Mesendoderm (in vitro differentiated cells): ENCODE data around the gene INVS.

Experiments used
- DNase-seq: peaks from one replicate; pipeline ENCODE4 v3.0.0; 2013
- H2AK5ac ChIP-seq: 2 replicates; pipeline ENCODE4 v1.6.1; 2013; ENCODE audit warnings: low read length, inconsistent platforms
- H2BK120ac ChIP-seq: 2 replicates; pipeline ENCODE4 v1.6.1; 2013; ENCODE audit warnings: low read depth, mild to moderate bottlenecking, low read length, moderate library complexity, mixed read lengths
- H2BK15ac ChIP-seq: replicated peaks from 2 replicates; pipeline ENCODE4 v1.6.1; 2013; ENCODE audit warnings: low read depth, mild to moderate bottlenecking, moderate library complexity
- H2BK5ac ChIP-seq: 2 replicates; pipeline ENCODE4 v1.6.1; 2013; ENCODE audit warnings: low read length, inconsistent platforms
- H3K18ac ChIP-seq: 2 replicates; pipeline ENCODE4 v1.6.1; 2013; ENCODE audit warnings: mild to moderate bottlenecking, low read length, mixed read lengths
- H3K23ac ChIP-seq: one replicate; pipeline ENCODE4 v1.6.1; 2013; ENCODE audit warnings: low read length
- H3K27ac ChIP-seq: 2 replicates; pipeline ENCODE4 v1.5.1; 2013; ENCODE audit warnings: low read depth, mild to moderate bottlenecking, inconsistent platforms, low read length, moderate library complexity
- H3K27me3 ChIP-seq: 2 replicates; pipeline ENCODE4 v1.6.1; 2013; ENCODE audit warnings: low read length, control low read depth, mild to moderate bottlenecking, inconsistent platforms; ENCODE audit not compliant: insufficient read depth, poor library complexity
- H3K36me3 ChIP-seq: 2 replicates; pipeline ENCODE4 v1.6.1; 2013; ENCODE audit warnings: low read length, inconsistent platforms; ENCODE audit not compliant: control insufficient read depth, insufficient read depth
- H3K4ac ChIP-seq: one replicate; pipeline ENCODE4 v1.6.1; 2013; ENCODE audit warnings: low read depth, mild to moderate bottlenecking, low read length, moderate library complexity
- H3K4me1 ChIP-seq: 2 replicates; pipeline ENCODE4 v1.6.1; 2013; ENCODE audit warnings: low read depth, low read length, inconsistent platforms; ENCODE audit not compliant: control insufficient read depth
- H3K4me2 ChIP-seq: 2 replicates; pipeline ENCODE4 v1.6.1; 2013; ENCODE audit warnings: low read length
- H3K4me3 ChIP-seq: 2 replicates; pipeline ENCODE4 v1.5.1; 2013; ENCODE audit warnings: mild to moderate bottlenecking, low read length
- H3K56ac ChIP-seq: one replicate; pipeline ENCODE4 v1.6.1; 2013; ENCODE audit warnings: low read length
- H3K79me1 ChIP-seq: 2 replicates; pipeline ENCODE4 v1.6.1; 2013; ENCODE audit warnings: low read length, inconsistent platforms
- H3K79me2 ChIP-seq: 2 replicates; pipeline ENCODE4 v1.6.1; 2013; ENCODE audit warnings: mild to moderate bottlenecking, low read length; ENCODE audit not compliant: control insufficient read depth, insufficient read depth
- H3K9ac ChIP-seq: 2 replicates; pipeline ENCODE4 v1.6.1; 2013; ENCODE audit warnings: low read length, inconsistent platforms
- H4K5ac ChIP-seq: one replicate; pipeline ENCODE4 v1.6.1; 2013; ENCODE audit warnings: low read length
- H4K8ac ChIP-seq: one replicate; pipeline ENCODE4 v1.6.1; 2013; ENCODE audit warnings: low read depth, mild to moderate bottlenecking, control low read depth, low read length, moderate library complexity
- WGBS: extraction: QIAGEN DNeasy Blood & Tissue Kit; methylation state at CpG from one replicate; pipeline ENCODE4 v1.1.7; 2013; ENCODE audit warnings: low lambda C conversion rate, missing lambda C conversion rate; ENCODE audit not compliant: insufficient coverage; ENCODE audit errors: extremely low coverage; 5-methylcytosine and 5-hydroxymethylcytosine counted together

The INVS gene

GRCh38 chr9:100167915-100168654, 69.0 kb downstream of the INVS start:
- Histone ChIP-seq H4K5ac (no peak overlapping the region), H3K4me3 (no peak overlapping the region), H4K8ac (no peak overlapping the region), H3K79me1 (no peaks in the 10 kb centered on the region), H3K18ac (no peak overlapping the region), H3K4ac (no peak overlapping the region), H3K9ac (no peak overlapping the region), H3K23ac (no peak overlapping the region), H2AK5ac (no peak overlapping the region), H2BK120ac (no peak overlapping the region), H2BK15ac (no peak overlapping the region), H2BK5ac (no peak overlapping the region), H3K27ac (no peak overlapping the region), H3K56ac (peak overlapping the region; percentile 36), H3K79me2 (no peaks in the 10 kb centered on the region), H3K4me1 (peaks cover 4% of the 10 kb centered on the region), H3K4me2 (no peak overlapping the region), H3K36me3 (no peaks in the 10 kb centered on the region), H3K27me3 (no peaks in the 10 kb centered on the region)
- WGBS, result no CpG with 5 or more reads among the region's 5 CpGs
- peak; percentile 83 for DNase-seq

- Histone ChIP-seq H3K9ac (no peak overlapping the region), H3K27ac (no peak overlapping the region), H3K4me1 (peaks cover 4% of the 10 kb centered on the region), H3K79me1 (no peaks in the 10 kb centered on the region), H3K4me2 (no peak overlapping the region), H4K5ac (no peak overlapping the region), H2BK15ac (no peak overlapping the region), H3K56ac (no peak overlapping the region), H3K4ac (no peak overlapping the region), H3K18ac (peak overlapping the region; percentile 39), H4K8ac (no peak overlapping the region), H2BK120ac (no peak overlapping the region), H2AK5ac (no peak overlapping the region), H3K4me3 (no peak overlapping the region), H3K79me2 (no peaks in the 10 kb centered on the region), H3K27me3 (no peaks in the 10 kb centered on the region), H3K23ac (no peak overlapping the region), H2BK5ac (no peak overlapping the region), H3K36me3 (no peaks in the 10 kb centered on the region)
- no peak for DNase-seq
These were observed 71.0 kb downstream of the INVS start for GRCh38 chr9:100170085-100170484.

- H3K79me1 ChIP-seq, result no peaks in the 10 kb centered on the region
- H3K9ac ChIP-seq, result no peak overlapping the region
- H3K56ac ChIP-seq, result no peak overlapping the region
- H3K4ac ChIP-seq, result no peak overlapping the region
- no peak overlapping the region for H3K23ac ChIP-seq
- no peak overlapping the region for H2BK5ac ChIP-seq
- no peak overlapping the region for H3K4me2 ChIP-seq
- no peak overlapping the region for H3K18ac ChIP-seq
- H2BK15ac ChIP-seq, result no peak overlapping the region
- H3K36me3 ChIP-seq, result no peaks in the 10 kb centered on the region
- H2BK120ac ChIP-seq, result no peak overlapping the region
- peaks cover 4% of the 10 kb centered on the region for H3K4me1 ChIP-seq
- no peak overlapping the region for H3K27ac ChIP-seq
- H3K27me3 ChIP-seq, result no peaks in the 10 kb centered on the region
- no peak overlapping the region for H4K5ac ChIP-seq
- DNase-seq, result no peak
- H3K79me2 ChIP-seq, result no peaks in the 10 kb centered on the region
- H2AK5ac ChIP-seq, result no peak overlapping the region
- no peak overlapping the region for H3K4me3 ChIP-seq
- H4K8ac ChIP-seq, result no peak overlapping the region
These were observed 71.5 kb downstream of the INVS start for GRCh38 chr9:100170556-100170955.

GRCh38 chr9:100186356-100186755, 87.3 kb downstream of the INVS start:
- no peak overlapping the region for H3K18ac ChIP-seq
- no peak overlapping the region for H2BK5ac ChIP-seq
- no peak overlapping the region for H3K56ac ChIP-seq
- H3K79me2 ChIP-seq, result no peaks in the 10 kb centered on the region
- no peak overlapping the region for H3K27ac ChIP-seq
- no peaks in the 10 kb centered on the region for H3K27me3 ChIP-seq
- H4K8ac ChIP-seq, result no peak overlapping the region
- H3K4ac ChIP-seq, result no peak overlapping the region
- no peak overlapping the region for H2AK5ac ChIP-seq
- H3K9ac ChIP-seq, result no peak overlapping the region
- no peak overlapping the region for H2BK15ac ChIP-seq
- H3K79me1 ChIP-seq, result no peaks in the 10 kb centered on the region
- H3K4me3 ChIP-seq, result no peak overlapping the region
- no peak overlapping the region for H3K23ac ChIP-seq
- H2BK120ac ChIP-seq, result no peak overlapping the region
- H3K4me1 ChIP-seq, result no peaks in the 10 kb centered on the region
- H3K4me2 ChIP-seq, result no peak overlapping the region
- no peak for DNase-seq
- no CpG with 5 or more reads among the region's 1 CpG for WGBS
- H3K36me3 ChIP-seq, result no peaks in the 10 kb centered on the region
- H4K5ac ChIP-seq, result no peak overlapping the region

GRCh38 chr9:100190339-100190738, 91.3 kb downstream of the INVS start:
- H2BK5ac ChIP-seq, result no peak overlapping the region
- H3K9ac ChIP-seq, result no peak overlapping the region
- no peak overlapping the region for H2AK5ac ChIP-seq
- no peak overlapping the region for H2BK15ac ChIP-seq
- DNase-seq, result no peak
- no peak overlapping the region for H3K4me2 ChIP-seq
- H3K4me1 ChIP-seq, result peaks cover 1% of the 10 kb centered on the region
- no peak overlapping the region for H3K18ac ChIP-seq
- H3K56ac ChIP-seq, result no peak overlapping the region
- no peak overlapping the region for H2BK120ac ChIP-seq
- H3K36me3 ChIP-seq, result no peaks in the 10 kb centered on the region
- WGBS, result no CpG with 5 or more reads among the region's 2 CpGs
- no peaks in the 10 kb centered on the region for H3K79me2 ChIP-seq
- no peak overlapping the region for H3K4me3 ChIP-seq
- no peak overlapping the region for H4K8ac ChIP-seq
- H3K27me3 ChIP-seq, result no peaks in the 10 kb centered on the region
- no peak overlapping the region for H3K4ac ChIP-seq
- H3K79me1 ChIP-seq, result no peaks in the 10 kb centered on the region
- H3K23ac ChIP-seq, result no peak overlapping the region
- no peak overlapping the region for H3K27ac ChIP-seq
- no peak overlapping the region for H4K5ac ChIP-seq

GRCh38 chr9:100191264-100191663, 92.2 kb downstream of the INVS start:
- H3K79me2 ChIP-seq, result no peaks in the 10 kb centered on the region
- H2BK15ac ChIP-seq, result no peak overlapping the region
- H3K27ac ChIP-seq, result no peak overlapping the region
- H3K4me3 ChIP-seq, result no peak overlapping the region
- no peaks in the 10 kb centered on the region for H3K79me1 ChIP-seq
- no peaks in the 10 kb centered on the region for H3K36me3 ChIP-seq
- no peak overlapping the region for H3K56ac ChIP-seq
- no peak overlapping the region for H2AK5ac ChIP-seq
- H2BK5ac ChIP-seq, result no peak overlapping the region
- H3K18ac ChIP-seq, result no peak overlapping the region
- H4K8ac ChIP-seq, result no peak overlapping the region
- H3K9ac ChIP-seq, result no peak overlapping the region
- peaks cover 1% of the 10 kb centered on the region for H3K4me1 ChIP-seq
- no peak overlapping the region for H3K4ac ChIP-seq
- H3K23ac ChIP-seq, result no peak overlapping the region
- no peak overlapping the region for H3K4me2 ChIP-seq
- no peak overlapping the region for H4K5ac ChIP-seq
- DNase-seq, result no peak
- no peaks in the 10 kb centered on the region for H3K27me3 ChIP-seq
- no peak overlapping the region for H2BK120ac ChIP-seq
